ENCODE data around the gene ROGDI. TPM values are rescaled to one million over a fixed set of nuclear protein-coding genes. Genes with fewer than 3 reads are reported as not detected.

ROGDI gene
- polyA plus RNA-seq, 2 of the 4 experiments (the other 2 are of a cell fraction) = 7.2 to 15.1 TPM

DNA sequence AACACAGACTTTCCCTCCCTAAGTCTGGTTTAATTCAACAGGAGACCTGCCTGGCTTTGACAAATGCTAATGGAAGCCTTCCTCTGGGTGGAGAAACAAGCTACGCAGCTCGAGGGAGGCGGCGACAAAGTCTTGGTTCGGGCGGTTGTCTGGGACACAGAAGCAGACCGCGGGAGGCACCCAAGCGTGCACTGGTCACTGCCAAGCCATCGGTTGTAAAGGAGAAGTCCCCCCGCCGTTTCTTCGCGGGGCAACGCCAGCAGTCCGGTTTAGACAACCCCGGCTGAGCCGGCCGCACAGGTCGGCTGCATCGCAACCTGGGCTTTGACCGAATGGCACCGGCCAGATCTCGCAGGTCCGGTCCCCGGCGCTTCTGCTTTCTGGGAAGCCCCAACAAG lies 44.1 kb upstream of the ROGDI start:
- H3K4me3 ChIP-seq = peak overlapping the region; percentile 87
- ATAC-seq = peak in 1 of 2 experiments; percentile 63; a peak in 4 of 6 replicates
- DNase-seq (ENCODE audit: low read depth in 1 of 2, low spot score in 1 of 2) = peak in 1 of 2 experiments; percentile 46
- POLR2A ChIA-PET = interaction anchor here (1.0 kb wide), 1 partner anchor 9 kb away, joined by 4 read pairs; no protein-coding TSS in a partner anchor
- no peaks in the 10 kb centered on the region for H3K9me3 ChIP-seq
- no peak for FAIRE-seq
- H3K27ac ChIP-seq = peak overlapping the region; percentile 85 to 96
- 1% methylated on average over 23 of the region's 27 CpGs for WGBS (ENCODE audit: missing lambda C conversion rate)
- H3K4me2 ChIP-seq = peak overlapping the region; percentile 79
- CTCF ChIA-PET = interaction anchor here (0.5 to 1.3 kb wide), 5 partner anchors 10 to 107 kb away, joined by 3 to 6 read pairs (median 4); no protein-coding TSS in a partner anchor
- peaks cover 39% of the 10 kb centered on the region for H3K4me1 ChIP-seq
- peak; percentile 35; the same call in 1 of the 2 replicates for TF ChIP-seq POLR2A (IDR thresholded peaks at IDR 0.05; ENCODE audit: low read length)
- no peak for TF ChIP-seq GATA3 (IDR thresholded peaks at IDR 0.05; ENCODE audit: borderline replicate concordance)
- TF ChIP-seq HOXB5 (CRISPR knock-in tag; IDR thresholded peaks at IDR 0.05) = no peak
- TF ChIP-seq BHLHE40 (IDR thresholded peaks at IDR 0.05; ENCODE audit: low read depth, low read length) = no peak
- TF ChIP-seq, protein P1, sequence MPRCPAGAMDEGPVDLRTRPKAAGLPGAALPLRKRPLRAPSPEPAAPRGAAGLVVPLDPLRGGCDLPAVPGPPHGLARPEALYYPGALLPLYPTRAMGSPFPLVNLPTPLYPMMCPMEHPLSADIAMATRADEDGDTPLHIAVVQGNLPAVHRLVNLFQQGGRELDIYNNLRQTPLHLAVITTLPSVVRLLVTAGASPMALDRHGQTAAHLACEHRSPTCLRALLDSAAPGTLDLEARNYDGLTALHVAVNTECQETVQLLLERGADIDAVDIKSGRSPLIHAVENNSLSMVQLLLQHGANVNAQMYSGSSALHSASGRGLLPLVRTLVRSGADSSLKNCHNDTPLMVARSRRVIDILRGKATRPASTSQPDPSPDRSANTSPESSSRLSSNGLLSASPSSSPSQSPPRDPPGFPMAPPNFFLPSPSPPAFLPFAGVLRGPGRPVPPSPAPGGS (IDR thresholded peaks at IDR 0.05) = no peak
- no peak for TF ChIP-seq RARB (CRISPR knock-in tag; IDR thresholded peaks at IDR 0.05)

DNA sequence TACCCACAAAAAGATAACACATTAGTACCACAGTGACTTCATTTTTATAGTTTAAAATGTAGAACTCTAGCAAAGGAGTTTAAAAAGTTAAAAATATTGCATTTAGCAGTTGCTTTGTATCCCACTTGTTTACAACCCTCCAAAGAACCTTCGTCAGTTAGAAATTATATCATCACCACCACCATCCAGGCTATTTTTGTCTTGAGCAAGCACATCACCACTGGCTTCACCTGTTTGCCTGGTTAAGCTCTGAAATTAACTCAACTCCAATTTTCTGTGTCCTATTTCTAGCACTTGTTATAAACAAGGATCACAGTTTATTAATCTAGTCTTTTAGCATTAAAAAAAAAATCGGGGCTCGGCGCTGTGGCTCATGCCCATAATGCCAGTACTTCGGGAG lies 38.6 kb upstream of the ROGDI start:
- FAIRE-seq = no peak
- ChIA-PET CTCF (interaction anchor here (1.3 to 1.6 kb wide), 2 partner anchors 16 to 115 kb away, joined by 3 to 4 read pairs; no protein-coding TSS in a partner anchor), POLR2A (no interaction called here)
- no peak overlapping the region for H3K4me3 ChIP-seq
- WGBS (ENCODE audit: missing lambda C conversion rate) = 75% methylated on average over 5 of the region's 5 CpGs
- no peak for DNase-seq (ENCODE audit: low read depth in 1 of 2, low spot score in 1 of 2)
- TF ChIP-seq HOXB5 (CRISPR knock-in tag; IDR thresholded peaks at IDR 0.05) (no peak), POLR2A (IDR thresholded peaks at IDR 0.05; ENCODE audit: low read length) (no peak), TFCP2L1 (CRISPR knock-in tag; IDR thresholded peaks at IDR 0.05) (no peak), HOXB13 (CRISPR knock-in tag; IDR thresholded peaks at IDR 0.05; ENCODE audit: low read depth) (no peak)
- TF ChIP-seq, protein P2, sequence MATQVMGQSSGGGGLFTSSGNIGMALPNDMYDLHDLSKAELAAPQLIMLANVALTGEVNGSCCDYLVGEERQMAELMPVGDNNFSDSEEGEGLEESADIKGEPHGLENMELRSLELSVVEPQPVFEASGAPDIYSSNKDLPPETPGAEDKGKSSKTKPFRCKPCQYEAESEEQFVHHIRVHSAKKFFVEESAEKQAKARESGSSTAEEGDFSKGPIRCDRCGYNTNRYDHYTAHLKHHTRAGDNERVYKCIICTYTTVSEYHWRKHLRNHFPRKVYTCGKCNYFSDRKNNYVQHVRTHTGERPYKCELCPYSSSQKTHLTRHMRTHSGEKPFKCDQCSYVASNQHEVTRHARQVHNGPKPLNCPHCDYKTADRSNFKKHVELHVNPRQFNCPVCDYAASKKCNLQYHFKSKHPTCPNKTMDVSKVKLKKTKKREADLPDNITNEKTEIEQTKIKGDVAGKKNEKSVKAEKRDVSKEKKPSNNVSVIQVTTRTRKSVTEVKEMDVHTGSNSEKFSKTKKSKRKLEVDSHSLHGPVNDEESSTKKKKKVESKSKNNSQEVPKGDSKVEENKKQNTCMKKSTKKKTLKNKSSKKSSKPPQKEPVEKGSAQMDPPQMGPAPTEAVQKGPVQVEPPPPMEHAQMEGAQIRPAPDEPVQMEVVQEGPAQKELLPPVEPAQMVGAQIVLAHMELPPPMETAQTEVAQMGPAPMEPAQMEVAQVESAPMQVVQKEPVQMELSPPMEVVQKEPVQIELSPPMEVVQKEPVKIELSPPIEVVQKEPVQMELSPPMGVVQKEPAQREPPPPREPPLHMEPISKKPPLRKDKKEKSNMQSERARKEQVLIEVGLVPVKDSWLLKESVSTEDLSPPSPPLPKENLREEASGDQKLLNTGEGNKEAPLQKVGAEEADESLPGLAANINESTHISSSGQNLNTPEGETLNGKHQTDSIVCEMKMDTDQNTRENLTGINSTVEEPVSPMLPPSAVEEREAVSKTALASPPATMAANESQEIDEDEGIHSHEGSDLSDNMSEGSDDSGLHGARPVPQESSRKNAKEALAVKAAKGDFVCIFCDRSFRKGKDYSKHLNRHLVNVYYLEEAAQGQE (IDR thresholded peaks at IDR 0.05) = no peak
- no peak for ATAC-seq
- H3K27ac ChIP-seq = no peak overlapping the region
- no peak overlapping the region for H3K4me2 ChIP-seq
- H3K9me3 ChIP-seq = no peaks in the 10 kb centered on the region
- peaks cover 9% of the 10 kb centered on the region; the same call in 2 of the 3 replicates for H3K4me1 ChIP-seq

DNA sequence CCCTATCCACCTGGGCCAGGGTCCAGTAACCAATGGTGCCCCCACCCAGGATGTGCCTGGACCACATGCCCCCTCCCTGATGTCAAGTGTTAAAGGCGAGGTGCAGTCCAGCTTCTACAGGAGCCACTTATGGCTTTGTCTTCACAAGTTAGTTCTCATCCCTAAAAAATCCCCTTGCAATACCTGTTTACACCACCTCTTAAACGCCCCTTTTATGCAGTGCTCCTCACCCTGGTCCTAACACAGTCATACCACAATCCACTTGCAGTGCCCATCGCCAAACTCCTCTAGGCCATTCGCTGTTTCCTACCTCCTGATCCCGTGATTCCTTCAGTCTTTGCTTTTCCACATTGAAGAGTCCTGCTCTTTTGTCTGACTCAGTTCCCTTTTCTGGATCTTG lies 37.5 kb upstream of the ROGDI start:
- WGBS (ENCODE audit: missing lambda C conversion rate) = 90% methylated on average over 5 of the region's 5 CpGs
- Histone ChIP-seq H3K4me1 (no peaks in the 10 kb centered on the region), H3K4me2 (no peak overlapping the region), H3K9me3 (no peaks in the 10 kb centered on the region), H3K4me3 (no peak overlapping the region), H3K27ac (no peak overlapping the region)
- ATAC-seq = peak; percentile 68 to 77; a peak in 5 of 6 replicates
- no peak for FAIRE-seq
- CTCF ChIA-PET = no interaction called here
- TF ChIP-seq RCOR1 (IDR thresholded peaks at IDR 0.05; ENCODE audit: low read depth, low read length) = no peak
- TF ChIP-seq, protein P3, sequence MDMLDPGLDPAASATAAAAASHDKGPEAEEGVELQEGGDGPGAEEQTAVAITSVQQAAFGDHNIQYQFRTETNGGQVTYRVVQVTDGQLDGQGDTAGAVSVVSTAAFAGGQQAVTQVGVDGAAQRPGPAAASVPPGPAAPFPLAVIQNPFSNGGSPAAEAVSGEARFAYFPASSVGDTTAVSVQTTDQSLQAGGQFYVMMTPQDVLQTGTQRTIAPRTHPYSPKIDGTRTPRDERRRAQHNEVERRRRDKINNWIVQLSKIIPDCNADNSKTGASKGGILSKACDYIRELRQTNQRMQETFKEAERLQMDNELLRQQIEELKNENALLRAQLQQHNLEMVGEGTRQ (IDR thresholded peaks at IDR 0.05) = no peak
- TF ChIP-seq MYC (IDR thresholded peaks at IDR 0.05; ENCODE audit: borderline replicate concordance, low read length) = no peak
- TF ChIP-seq RARB (CRISPR knock-in tag; IDR thresholded peaks at IDR 0.05) = no peak
- TF ChIP-seq EHMT2 (IDR thresholded peaks at IDR 0.05; ENCODE audit: low read depth) = no peak
- TF ChIP-seq RNF2 (IDR thresholded peaks at IDR 0.05; ENCODE audit: borderline replicate concordance, low read depth) = no peak
- no peak for TF ChIP-seq MAFK (IDR thresholded peaks at IDR 0.05; ENCODE audit: partially characterized antibody)
- no peak for TF ChIP-seq HOXB5 (CRISPR knock-in tag; IDR thresholded peaks at IDR 0.05)
- no peak for TF ChIP-seq NR3C1 (IDR thresholded peaks at IDR 0.05)
- TF ChIP-seq, protein P4, sequence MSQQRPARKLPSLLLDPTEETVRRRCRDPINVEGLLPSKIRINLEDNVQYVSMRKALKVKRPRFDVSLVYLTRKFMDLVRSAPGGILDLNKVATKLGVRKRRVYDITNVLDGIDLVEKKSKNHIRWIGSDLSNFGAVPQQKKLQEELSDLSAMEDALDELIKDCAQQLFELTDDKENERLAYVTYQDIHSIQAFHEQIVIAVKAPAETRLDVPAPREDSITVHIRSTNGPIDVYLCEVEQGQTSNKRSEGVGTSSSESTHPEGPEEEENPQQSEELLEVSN (IDR thresholded peaks at IDR 0.05; ENCODE audit: borderline replicate concordance, low read depth) = no peak
- TF ChIP-seq PHF8 (IDR thresholded peaks at IDR 0.05; ENCODE audit: borderline replicate concordance, low read depth) = no peak
- TF ChIP-seq ESRRA (IDR thresholded peaks at IDR 0.05; ENCODE audit: borderline replicate concordance, low read length) = no peak
- no peak for TF ChIP-seq JUNB (IDR thresholded peaks at IDR 0.05)
- no peak for TF ChIP-seq POLR2A (IDR thresholded peaks at IDR 0.05; ENCODE audit: low read length)
- TF ChIP-seq CBX8 (IDR thresholded peaks at IDR 0.05) = no peak
- TF ChIP-seq, protein P5, sequence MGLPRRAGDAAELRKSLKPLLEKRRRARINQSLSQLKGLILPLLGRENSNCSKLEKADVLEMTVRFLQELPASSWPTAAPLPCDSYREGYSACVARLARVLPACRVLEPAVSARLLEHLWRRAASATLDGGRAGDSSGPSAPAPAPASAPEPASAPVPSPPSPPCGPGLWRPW (IDR thresholded peaks at IDR 0.05) = no peak
- TF ChIP-seq RAD21 (conservative IDR thresholded peaks at IDR 0.05 in 1 of 2, IDR thresholded peaks at IDR 0.05 in 1 of 2) = no peak
- TF ChIP-seq, protein P6, sequence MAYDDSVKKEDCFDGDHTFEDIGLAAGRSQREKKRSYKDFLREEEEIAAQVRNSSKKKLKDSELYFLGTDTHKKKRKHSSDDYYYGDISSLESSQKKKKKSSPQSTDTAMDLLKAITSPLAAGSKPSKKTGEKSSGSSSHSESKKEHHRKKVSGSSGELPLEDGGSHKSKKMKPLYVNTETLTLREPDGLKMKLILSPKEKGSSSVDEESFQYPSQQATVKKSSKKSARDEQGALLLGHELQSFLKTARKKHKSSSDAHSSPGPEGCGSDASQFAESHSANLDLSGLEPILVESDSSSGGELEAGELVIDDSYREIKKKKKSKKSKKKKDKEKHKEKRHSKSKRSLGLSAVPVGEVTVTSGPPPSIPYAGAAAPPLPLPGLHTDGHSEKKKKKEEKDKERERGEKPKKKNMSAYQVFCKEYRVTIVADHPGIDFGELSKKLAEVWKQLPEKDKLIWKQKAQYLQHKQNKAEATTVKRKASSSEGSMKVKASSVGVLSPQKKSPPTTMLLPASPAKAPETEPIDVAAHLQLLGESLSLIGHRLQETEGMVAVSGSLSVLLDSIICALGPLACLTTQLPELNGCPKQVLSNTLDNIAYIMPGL (CRISPR knock-in tag; IDR thresholded peaks at IDR 0.05; ENCODE audit: borderline replicate concordance) = no peak
- POLR2A ChIA-PET = no interaction called here
- peak; percentile 10 to 16 for DNase-seq (ENCODE audit: low read depth in 1 of 2, low spot score in 1 of 2)

All from A549 (cell line).